ENCODE measurements around the gene DBP. TPM values are rescaled to one million over a fixed set of nuclear protein-coding genes. Genes with fewer than 3 reads are reported as not detected.

DBP gene
- total and polyA plus RNA-seq, 7 donors, result 6.2 to 14.1 (median 10.5) TPM

DNA sequence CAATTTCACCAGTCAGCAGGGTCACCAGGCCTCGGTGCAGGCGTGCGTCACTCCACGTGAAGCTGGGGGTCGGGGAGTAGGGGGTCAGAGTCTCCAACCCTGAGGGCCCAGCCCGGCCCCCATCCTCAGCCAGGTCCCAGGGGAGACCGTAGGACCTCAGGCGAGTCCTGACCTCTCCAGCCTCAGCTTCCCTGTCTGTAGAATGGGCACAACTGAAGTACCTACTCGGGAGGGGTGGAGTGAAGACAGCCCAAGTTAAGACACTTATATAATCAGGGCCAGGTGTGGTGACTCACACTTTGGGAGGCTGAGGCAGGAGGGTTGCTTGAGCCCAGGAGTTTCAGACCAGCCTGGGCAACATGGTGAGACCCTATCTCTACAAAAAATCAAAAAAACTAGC is 33.3 kb downstream of the DBP start:
- H3K27ac ChIP-seq, result no peak overlapping the region
- H3K4me1 ChIP-seq, result no peaks in the 10 kb centered on the region
- no peak for TF ChIP-seq POLR2AphosphoS5 (IDR thresholded peaks at IDR 0.05)
- TF ChIP-seq POLR2A (IDR thresholded peaks at IDR 0.05), result no peak
- TF ChIP-seq, protein P1, sequence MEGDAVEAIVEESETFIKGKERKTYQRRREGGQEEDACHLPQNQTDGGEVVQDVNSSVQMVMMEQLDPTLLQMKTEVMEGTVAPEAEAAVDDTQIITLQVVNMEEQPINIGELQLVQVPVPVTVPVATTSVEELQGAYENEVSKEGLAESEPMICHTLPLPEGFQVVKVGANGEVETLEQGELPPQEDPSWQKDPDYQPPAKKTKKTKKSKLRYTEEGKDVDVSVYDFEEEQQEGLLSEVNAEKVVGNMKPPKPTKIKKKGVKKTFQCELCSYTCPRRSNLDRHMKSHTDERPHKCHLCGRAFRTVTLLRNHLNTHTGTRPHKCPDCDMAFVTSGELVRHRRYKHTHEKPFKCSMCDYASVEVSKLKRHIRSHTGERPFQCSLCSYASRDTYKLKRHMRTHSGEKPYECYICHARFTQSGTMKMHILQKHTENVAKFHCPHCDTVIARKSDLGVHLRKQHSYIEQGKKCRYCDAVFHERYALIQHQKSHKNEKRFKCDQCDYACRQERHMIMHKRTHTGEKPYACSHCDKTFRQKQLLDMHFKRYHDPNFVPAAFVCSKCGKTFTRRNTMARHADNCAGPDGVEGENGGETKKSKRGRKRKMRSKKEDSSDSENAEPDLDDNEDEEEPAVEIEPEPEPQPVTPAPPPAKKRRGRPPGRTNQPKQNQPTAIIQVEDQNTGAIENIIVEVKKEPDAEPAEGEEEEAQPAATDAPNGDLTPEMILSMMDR (IDR thresholded peaks at IDR 0.05), result no peak
- no peak for TF ChIP-seq EP300 (IDR thresholded peaks at IDR 0.05)
- intact Hi-C loops (cut with DNase I), result no loop called here
- 88 to 91% methylated on average over 9 of the region's 9 CpGs for WGBS, 2 donors
- H3K27me3 ChIP-seq, result peaks cover 0 to 11% (median 0%) of the 10 kb centered on the region in 3 donors
- no peak overlapping the region for H3K4me3 ChIP-seq
- H3K9me3 ChIP-seq, result no peaks in the 10 kb centered on the region
- H3K36me3 ChIP-seq, result no peaks in the 10 kb centered on the region
- no peak for DNase-seq

DNA sequence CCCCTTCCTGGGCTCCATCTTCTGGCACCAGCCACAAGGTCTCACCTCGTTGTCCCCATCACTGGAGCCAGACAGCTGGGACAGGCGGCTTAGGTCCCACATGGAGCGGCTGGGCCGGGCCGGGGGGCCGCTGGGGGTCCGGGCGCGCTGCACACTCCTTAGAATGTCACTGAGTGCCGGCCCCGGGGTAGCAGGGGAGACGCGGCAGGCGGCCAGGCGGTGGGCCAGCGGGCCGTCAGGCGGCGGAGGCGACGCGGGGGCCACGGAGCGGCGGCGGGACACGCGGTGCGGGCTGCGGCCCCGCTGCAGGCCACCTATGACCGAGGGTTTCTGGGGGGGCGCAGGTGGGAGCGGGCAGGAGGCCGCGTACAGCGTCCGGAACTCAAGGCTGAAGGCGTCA is 33.7 kb downstream of the DBP start:
- intact Hi-C loops (cut with DNase I), result no loop called here
- peaks cover 0 to 12% (median 0%) of the 10 kb centered on the region in 3 donors for H3K27me3 ChIP-seq
- H3K27ac ChIP-seq, result no peak overlapping the region
- H3K4me3 ChIP-seq, result no peak overlapping the region
- DNase-seq, result no peak
- TF ChIP-seq EP300 (IDR thresholded peaks at IDR 0.05) (no peak), POLR2AphosphoS5 (IDR thresholded peaks at IDR 0.05) (no peak), POLR2A (IDR thresholded peaks at IDR 0.05) (no peak)
- TF ChIP-seq, protein P1 (IDR thresholded peaks at IDR 0.05), result no peak
- no peaks in the 10 kb centered on the region for H3K36me3 ChIP-seq
- WGBS, 2 donors, result 86 to 92% methylated on average over 39 of the region's 39 CpGs
- no peaks in the 10 kb centered on the region for H3K9me3 ChIP-seq
- no peaks in the 10 kb centered on the region for H3K4me1 ChIP-seq

- Histone ChIP-seq H3K27me3 (peaks cover 0 to 12% (median 0%) of the 10 kb centered on the region in 3 donors), H3K36me3 (no peaks in the 10 kb centered on the region), H3K4me1 (no peaks in the 10 kb centered on the region), H3K4me3 (no peak overlapping the region), H3K9me3 (no peaks in the 10 kb centered on the region), H3K27ac (no peak overlapping the region)
- no peak for DNase-seq
- TF ChIP-seq POLR2A (IDR thresholded peaks at IDR 0.05) (no peak), EP300 (IDR thresholded peaks at IDR 0.05) (no peak), POLR2AphosphoS5 (IDR thresholded peaks at IDR 0.05) (no peak)
- TF ChIP-seq, protein P1 (IDR thresholded peaks at IDR 0.05), result no peak
- 39 to 77% methylated on average over 9 of the region's 9 CpGs for WGBS, 2 donors
- intact Hi-C loops (cut with DNase I), result no loop called here
Measured at GRCh38 chr19:48603001-48603400, 34.2 kb downstream of the DBP start.

- intact Hi-C loops (cut with DNase I), result no loop called here
- Histone ChIP-seq H3K4me1 (no peaks in the 10 kb centered on the region), H3K36me3 (no peaks in the 10 kb centered on the region), H3K4me3 (no peak overlapping the region), H3K27ac (no peak overlapping the region), H3K27me3 (peaks cover 0 to 12% (median 0%) of the 10 kb centered on the region in 3 donors), H3K9me3 (no peaks in the 10 kb centered on the region)
- DNase-seq, result no peak
- TF ChIP-seq EP300 (IDR thresholded peaks at IDR 0.05), result no peak
- WGBS, 2 donors, result 76 to 85% methylated on average over 21 of the region's 21 CpGs
Measured at GRCh38 chr19:48600679-48601417, 36.3 kb downstream of the DBP start.

DNA sequence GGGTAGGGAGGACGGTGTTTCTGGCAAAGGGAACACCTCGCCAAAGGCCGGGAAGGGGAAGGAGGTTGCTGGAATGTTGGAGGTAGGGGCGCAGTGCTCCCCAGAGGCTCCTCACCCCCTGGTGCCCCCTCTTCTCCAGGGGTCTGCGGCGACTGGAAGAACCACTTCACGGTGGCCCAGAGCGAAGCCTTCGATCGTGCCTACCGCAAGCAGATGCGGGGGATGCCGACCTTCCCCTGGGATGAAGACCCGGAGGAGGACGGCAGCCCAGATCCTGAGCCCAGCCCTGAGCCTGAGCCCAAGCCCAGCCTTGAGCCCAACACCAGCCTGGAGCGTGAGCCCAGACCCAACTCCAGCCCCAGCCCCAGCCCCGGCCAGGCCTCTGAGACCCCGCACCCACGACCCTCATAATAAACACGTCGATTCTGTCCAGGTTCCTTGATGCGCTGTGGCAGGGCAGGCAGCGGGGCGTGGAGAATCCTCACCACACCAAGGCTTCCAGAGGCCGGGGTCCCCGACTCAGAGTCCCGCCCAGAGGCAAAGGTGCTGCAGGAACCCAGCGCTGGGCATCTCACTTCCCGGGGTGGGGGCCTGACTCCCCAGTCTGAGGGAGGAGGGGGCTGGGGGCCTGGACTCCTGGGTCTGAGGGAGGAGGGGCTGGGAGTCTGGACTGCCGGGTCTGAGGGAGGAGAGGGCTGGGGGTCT is 38.0 kb downstream of the DBP start:
- intact Hi-C loops (cut with DNase I), result no loop called here
- H3K27ac ChIP-seq, result no peak overlapping the region
- H3K9me3 ChIP-seq, result no peaks in the 10 kb centered on the region
- H3K4me3 ChIP-seq, result no peak overlapping the region
- no peaks in the 10 kb centered on the region for H3K4me1 ChIP-seq
- DNase-seq, result no peak
- peaks cover 0 to 12% (median 0%) of the 10 kb centered on the region in 3 donors for H3K27me3 ChIP-seq
- no peaks in the 10 kb centered on the region for H3K36me3 ChIP-seq
- WGBS, 2 donors, result 55 to 75% methylated on average over 30 of the region's 30 CpGs
- TF ChIP-seq POLR2AphosphoS5 (IDR thresholded peaks at IDR 0.05) (no peak), POLR2A (IDR thresholded peaks at IDR 0.05) (no peak)

Data from sigmoid colon (tissue), 7 donors.